Astrocyte of the cerebellum (primary cell): ENCODE measurements around the gene ITGB1.

Experiments used
- DNase-seq: peaks from one replicate; pipeline ENCODE4 v3.0.0-alpha.2; 2011; ENCODE audit warnings: low read depth
- H3K4me3 ChIP-seq: 2 replicates; pipeline ENCODE4 v1.5.1; 2011; ENCODE audit warnings: mild to moderate bottlenecking, low read depth, low read length, moderate library complexity
- CTCF ChIP-seq: IDR thresholded peaks from 2 replicates; pipeline ENCODE4 v1.5.1; 2012; ENCODE audit warnings: low read length, low read depth, moderate library complexity, mild to moderate bottlenecking; ENCODE audit errors: missing control alignments
- in situ Hi-C: cut with HindIII; loops from 2 replicates; pipeline ENCODE4 v1.10.0; 2017; ENCODE audit warnings: low sequenced_read_pairs

ITGB1 gene

GRCh38 chr10:32865170-32865569 lies 92.9 kb downstream of the ITGB1 start:
- TF ChIP-seq CTCF = no peak
- in situ Hi-C loops = no loop called here
- no peak for DNase-seq
- no peak overlapping the region for H3K4me3 ChIP-seq

GRCh38 chr10:32854435-32854834 lies 103.6 kb downstream of the ITGB1 start:
- in situ Hi-C loops = no loop called here
- H3K4me3 ChIP-seq = no peak overlapping the region
- no peak for TF ChIP-seq CTCF
- no peak for DNase-seq

GRCh38 chr10:32851301-32851700 lies 106.7 kb downstream of the ITGB1 start:
- TF ChIP-seq CTCF = no peak
- in situ Hi-C loops = no loop called here
- no peak overlapping the region for H3K4me3 ChIP-seq
- DNase-seq = no peak
